ENCODE measurements around the gene SLC38A4.
"Not testable (repeated sequence)": the region's sequence is repeated elsewhere in the genome, so short reads cannot be mapped to it uniquely, and the experiment has no call there.

Gene SLC38A4

DNA sequence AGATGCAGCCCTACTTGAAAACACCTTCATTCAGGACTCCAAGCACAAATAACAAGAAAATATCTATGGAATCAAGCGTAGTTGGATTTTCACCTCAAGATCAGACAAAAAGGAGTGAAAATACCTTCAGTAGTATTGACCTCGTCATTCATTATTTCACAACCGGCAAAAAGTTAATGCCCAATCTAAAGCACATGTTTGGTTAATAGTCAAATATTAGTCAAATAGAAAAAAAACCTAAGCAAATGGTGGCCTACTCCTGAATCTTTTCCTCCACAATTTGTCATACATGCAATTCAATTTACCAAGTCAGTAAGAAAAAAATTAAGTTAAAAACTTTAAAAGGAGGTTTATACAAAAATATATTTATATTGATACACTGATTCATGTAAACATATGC, 50.0 kb downstream of the SLC38A4 start:
- no peak for DNase-seq (ENCODE audit: low spot score)

GRCh38 chr12:46774322-46774633, 51.5 kb downstream of the SLC38A4 start:
- no peak for DNase-seq (ENCODE audit: low spot score)

DNA sequence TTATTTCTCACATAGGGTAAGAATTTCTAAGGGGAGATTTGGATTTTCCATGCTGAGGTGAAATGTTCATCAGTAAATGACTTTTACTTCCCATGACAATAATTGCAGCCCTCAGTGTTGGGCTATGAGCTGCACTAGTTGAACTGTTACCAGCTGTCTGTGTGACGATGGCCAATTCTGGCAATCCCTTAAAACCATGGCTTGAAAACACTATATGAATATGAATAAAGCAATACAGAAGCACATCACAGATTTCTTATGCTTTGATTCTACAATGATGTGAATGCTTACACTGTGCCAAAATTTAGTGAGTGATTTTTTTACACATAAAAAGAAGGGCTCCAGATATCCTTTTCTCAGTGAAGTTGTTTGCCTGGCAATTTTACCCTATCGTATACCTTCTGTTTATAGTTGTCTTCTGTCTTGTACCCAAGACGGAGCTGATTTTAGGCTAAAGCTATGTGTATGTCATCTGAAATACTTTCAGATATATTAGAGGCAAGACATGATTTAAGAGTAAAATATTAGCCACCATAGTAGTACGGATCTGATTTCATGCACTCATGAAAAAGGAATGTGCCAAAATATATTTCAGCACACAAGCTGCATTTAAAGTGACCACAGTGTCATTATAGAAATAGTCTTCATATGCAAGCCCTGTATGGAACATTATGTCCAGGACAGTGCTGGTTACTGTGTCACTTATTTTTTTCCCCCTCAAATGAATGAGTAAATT, 52.0 kb downstream of the SLC38A4 start:
- DNase-seq (ENCODE audit: low spot score): peak; percentile 8

- DNase-seq (ENCODE audit: low spot score): peak; percentile 25
Measured at GRCh38 chr12:46771268-46771827, 54.4 kb downstream of the SLC38A4 start.

GRCh38 chr12:46770501-46771183, 55.2 kb downstream of the SLC38A4 start:
- DNase-seq (ENCODE audit: low spot score): peak; percentile 11

DNA sequence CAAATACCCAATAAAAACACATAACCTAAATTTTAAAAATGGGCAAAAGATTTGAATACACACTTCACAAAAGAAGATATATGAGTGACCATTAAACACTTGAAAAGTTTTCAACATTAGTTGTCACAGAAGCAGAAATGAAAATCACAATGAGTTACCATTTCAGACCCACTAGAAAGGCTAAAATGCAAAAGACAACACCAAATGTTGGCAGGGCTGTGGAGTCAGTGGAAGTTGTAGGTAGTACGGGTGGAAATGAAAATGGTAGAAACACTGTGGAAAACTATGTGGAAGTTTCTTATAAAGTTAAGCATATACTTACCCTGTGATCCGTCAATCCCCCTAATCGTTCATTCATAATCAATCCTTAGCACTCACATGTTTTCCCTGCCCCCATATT, 61.8 kb downstream of the SLC38A4 start:
- DNase-seq (ENCODE audit: low spot score): no peak

DNA sequence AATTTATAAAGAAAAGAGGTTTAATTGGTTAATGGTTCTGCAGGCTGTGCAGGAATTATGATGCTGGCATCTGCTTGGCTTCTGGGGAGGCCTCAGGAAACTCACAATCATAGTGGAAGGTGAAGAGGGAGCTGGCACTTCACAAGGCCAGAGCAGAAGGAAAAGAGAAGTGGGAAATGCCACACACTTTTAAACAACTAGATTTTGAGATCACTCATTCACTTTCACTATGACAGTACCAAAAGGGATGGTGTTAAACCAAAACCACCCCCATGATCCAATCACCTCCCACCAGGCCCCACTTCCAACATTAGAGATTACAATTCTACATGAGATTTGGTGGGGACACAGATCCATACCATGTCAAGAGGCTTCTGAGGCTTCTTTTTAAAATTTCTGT, 62.6 kb downstream of the SLC38A4 start:
- DNase-seq (ENCODE audit: low spot score): no peak

GRCh38 chr12:46754550-46754949, 71.2 kb downstream of the SLC38A4 start:
- DNase-seq (ENCODE audit: low spot score): no peak

DNA sequence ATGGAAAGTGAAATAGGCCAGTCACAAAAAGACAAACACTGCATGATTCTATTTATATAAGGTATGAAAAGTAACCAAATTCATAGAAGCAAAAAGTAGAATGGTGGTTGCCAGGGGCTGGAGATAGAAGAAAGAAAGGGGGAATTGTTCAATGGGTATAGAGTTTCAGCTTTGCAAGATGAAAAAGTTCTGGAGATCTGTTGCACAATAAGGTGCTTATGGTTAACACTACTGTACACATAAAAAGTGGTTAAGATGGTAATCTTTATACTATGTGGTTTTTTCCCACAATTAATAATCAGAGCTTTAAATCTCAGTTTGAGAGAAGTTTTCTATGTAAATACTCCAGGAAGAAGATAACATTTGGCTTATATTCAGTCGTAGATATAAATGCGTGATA, 73.4 kb downstream of the SLC38A4 start:
- DNase-seq (ENCODE audit: low spot score): no peak

GRCh38 chr12:46751173-46751572, 74.6 kb downstream of the SLC38A4 start:
- no peak for DNase-seq (ENCODE audit: low spot score)

DNA sequence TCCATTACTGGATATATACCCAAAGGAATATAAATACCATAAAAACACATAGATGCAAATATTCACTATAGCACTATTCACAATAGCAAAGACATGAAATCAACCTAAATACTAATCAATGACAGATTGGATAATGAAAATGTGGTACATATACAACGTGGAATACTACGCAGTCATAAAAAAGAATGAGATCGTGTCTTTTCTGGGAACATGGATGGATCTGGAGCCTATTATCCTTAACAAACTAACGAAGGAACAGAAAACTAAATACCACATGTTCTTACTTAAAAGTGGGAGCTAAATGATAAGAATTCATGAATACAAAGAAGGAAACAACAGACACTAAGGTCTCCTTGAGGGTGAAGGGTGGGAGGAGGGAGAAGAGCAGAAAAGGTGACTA, 76.5 kb downstream of the SLC38A4 start:
- no peak for DNase-seq (ENCODE audit: low spot score)

DNA sequence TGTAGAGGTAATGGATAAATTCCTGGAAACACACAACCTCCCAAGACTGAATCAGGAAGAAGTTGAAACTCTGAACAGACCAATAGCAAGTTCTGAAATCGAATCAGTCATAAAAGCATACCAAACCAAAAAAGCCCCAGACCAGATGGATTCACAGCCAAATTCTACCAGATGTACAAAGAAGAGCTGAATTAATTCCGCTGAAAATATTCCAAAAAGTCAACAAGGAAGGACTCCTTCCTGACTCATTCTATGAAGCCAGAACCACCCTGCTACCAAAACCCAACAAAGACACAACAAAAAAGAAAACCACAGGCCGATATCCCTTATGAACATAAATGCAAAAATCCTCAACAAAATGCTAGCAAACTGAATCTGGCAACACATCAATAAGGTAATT, 81.5 kb downstream of the SLC38A4 start:
- DNase-seq (ENCODE audit: low spot score): no peak

GRCh38 chr12:46743456-46743855, 82.3 kb downstream of the SLC38A4 start:
- DNase-seq (ENCODE audit: low spot score): no peak

DNA sequence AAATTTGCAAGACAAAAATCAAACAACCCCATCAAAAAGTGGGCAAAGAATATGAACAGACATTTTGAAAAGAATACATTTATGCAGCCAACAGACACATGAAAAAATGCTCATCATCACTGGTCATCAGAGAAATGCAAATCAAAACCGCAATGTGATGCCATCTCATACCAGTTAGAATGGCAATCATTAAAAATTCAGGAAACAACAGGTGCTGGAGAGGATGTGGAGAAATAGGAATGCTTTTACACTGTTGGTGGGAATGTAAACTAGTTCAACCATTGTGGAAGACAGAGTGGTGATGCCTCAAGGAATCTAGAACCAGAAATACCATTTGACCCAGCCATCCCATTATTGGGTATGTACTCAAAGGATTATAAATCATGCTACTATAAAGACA, 83.5 kb downstream of the SLC38A4 start:
- not testable (repeated sequence) for DNase-seq (ENCODE audit: low spot score)

GRCh38 chr12:46725332-46725731, 100.5 kb downstream of the SLC38A4 start:
- no peak for DNase-seq (ENCODE audit: low spot score)

DNA sequence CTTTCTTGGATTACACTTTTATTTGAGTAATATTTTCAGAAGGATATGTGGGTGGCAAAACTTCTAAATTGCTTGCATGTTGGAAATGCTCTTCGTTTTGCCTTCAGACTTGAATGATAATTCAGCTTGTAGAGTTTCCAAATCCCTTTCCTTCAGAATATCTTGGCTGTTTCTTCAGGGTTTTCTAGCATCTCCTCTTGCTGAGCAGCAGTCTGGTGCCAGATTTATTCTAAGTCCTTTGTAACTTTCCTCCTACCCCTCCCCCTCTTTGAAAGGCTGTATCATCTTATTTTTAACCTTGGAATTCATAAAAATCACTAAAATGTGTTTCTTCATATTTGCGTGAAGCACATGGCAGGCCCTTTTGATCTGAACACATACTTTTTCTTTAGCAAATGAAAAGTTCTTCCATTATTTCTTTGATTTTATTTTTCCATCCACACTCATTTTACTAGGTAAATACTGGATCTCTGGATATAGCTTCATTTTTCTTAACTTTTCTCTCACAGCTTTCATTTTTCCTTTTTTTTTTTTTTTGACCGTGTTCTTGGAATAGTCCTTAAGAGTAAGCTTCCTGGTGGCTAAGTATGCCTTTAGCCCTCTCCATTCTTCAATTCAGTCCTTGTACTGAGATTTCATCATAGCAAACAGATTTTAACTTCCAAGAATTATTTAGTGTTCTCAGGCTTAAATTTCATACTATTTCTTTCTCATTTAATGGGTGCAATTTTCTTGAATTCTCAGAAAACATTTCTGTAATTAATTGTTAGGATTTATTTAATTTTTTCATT, 102.0 kb downstream of the SLC38A4 start:
- DNase-seq (ENCODE audit: low spot score): no peak

DNA sequence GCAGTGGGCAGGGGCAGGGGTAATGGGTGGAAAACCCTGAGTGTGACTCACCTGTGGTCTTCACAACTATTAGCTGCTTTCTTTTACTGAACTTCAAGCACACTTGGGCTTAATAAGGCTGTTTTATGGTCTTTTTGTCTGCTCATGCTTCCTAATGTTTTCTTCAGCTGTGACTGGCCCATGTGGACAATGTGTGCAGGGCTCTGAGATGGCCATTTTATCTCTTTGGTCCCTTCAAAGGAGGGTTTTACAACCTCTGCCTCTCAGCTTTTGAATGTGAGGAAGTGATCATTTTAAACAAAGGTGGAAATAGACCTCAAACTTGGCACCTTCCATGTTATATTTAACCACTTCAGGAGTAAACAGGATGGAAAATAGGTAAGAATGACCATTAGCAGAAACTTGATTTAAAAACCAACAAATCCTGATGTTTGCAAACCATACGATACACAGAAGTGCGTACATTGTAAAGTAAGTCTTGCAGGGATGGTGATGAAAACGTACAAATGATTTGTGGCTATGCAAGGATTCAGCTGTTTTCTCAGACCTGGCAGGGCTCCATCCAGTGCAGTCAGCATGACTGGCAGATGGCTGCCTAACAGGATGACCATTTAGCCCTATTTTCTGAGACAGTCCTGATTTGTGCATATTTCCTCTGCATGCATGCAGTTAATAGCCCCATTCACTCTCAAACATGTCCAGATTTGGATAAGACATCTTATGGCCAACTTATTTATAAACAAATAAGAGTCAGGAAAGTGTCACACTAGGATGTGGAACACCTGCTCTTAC, 103.2 kb downstream of the SLC38A4 start:
- DNase-seq (ENCODE audit: low spot score): peak; percentile 29

- no peak for DNase-seq (ENCODE audit: low spot score)
Measured at GRCh38 chr12:46718495-46718894, 107.3 kb downstream of the SLC38A4 start.

- no peak for DNase-seq (ENCODE audit: low spot score)
Measured at GRCh38 chr12:46717868-46718267, 107.9 kb downstream of the SLC38A4 start.

GRCh38 chr12:46717159-46717558, 108.6 kb downstream of the SLC38A4 start:
- no peak for DNase-seq (ENCODE audit: low spot score)
